HepG2 (cell line): ENCODE measurements around the gene LAMA5. TPM values are rescaled to one million over a fixed set of nuclear protein-coding genes. Genes with fewer than 3 reads are reported as not detected.

ENCODE experiments used
- ATAC-seq: fragments of 200-7000 bp; cut with Tn5 transposase; 3 replicates; pipeline ENCODE4 v1.9.1; 2020; ENCODE audit warnings: mild to moderate bottlenecking, moderate library complexity
- BruUV-seq: library from RNA; stranded (reverse); fragments of 400-500 nt; replicated peaks from 2 replicates; lab custom pipeline; 2021; lab: Mats Ljungman, UMichigan
- CTCF ChIA-PET: fragments of 300-600 bp; formaldehyde crosslinking; extraction: SDS; loops from one replicate; lab custom pipeline; 2021; ENCODE audit warnings: low total read pairs, inconsistent platforms, low intra/inter-chr PET ratio; lab: Yijun Ruan, JAX
- POLR2A ChIA-PET: fragments of 350-600 bp; sonication (Branson Sonifier 250); formaldehyde crosslinking; loops from one replicate; lab custom pipeline; 2020; ENCODE audit warnings: antibody characterized with exemption, inconsistent platforms; lab: Yijun Ruan, JAX
- DNase-seq: peaks from one replicate; pipeline ENCODE4 v3.0.0-alpha.2; 2015; ENCODE audit warnings: low spot score
- FAIRE-seq: peaks from 3 replicates; lab custom pipeline; 2011; peaks lifted over from hg19 to GRCh38; lab: Jason Lieb, UNC
- H2AFZ ChIP-seq: one replicate; pipeline ENCODE4 v1.6.1; 2011; ENCODE audit warnings: low read length, inconsistent platforms
- H3K27ac ChIP-seq: fragments of 300-600 bp; 3 replicates; pipeline ENCODE4 v1.8.0; 2011; ENCODE audit warnings: mixed run types, mild to moderate bottlenecking, mixed read lengths, low read length, inconsistent platforms; ENCODE audit not compliant: insufficient read depth; ENCODE audit errors: extremely low read length
- H3K27me3 ChIP-seq, 2 experiments: fragments of 200-600 bp in 1 of 2; 2 replicates in 1 of 2; 3 replicates in 1 of 2; pipeline versions ENCODE4 v1.6.0 to v1.8.0; 2011; ENCODE audit warnings: low read length in 2 of 2, mild to moderate bottlenecking in 2 of 2, moderate library complexity in 2 of 2, inconsistent platforms in 1 of 2; ENCODE audit not compliant: insufficient read depth in 2 of 2, control insufficient read depth in 1 of 2
- H3K36me3 ChIP-seq, 2 experiments: fragments of 200-600 bp in 1 of 2; replicated peaks in 1 of 2; 2 replicates in 1 of 2; 3 replicates in 1 of 2; pipeline versions ENCODE4 v1.5.1 to v1.8.0; 2011; ENCODE audit warnings: low read length in 2 of 2, inconsistent platforms in 1 of 2; ENCODE audit not compliant: insufficient read depth in 2 of 2, control insufficient read depth in 1 of 2
- H3K4me1 ChIP-seq: 2 replicates; pipeline ENCODE4 v1.5.1; 2012; ENCODE audit warnings: low read length, inconsistent platforms; ENCODE audit not compliant: insufficient read depth
- H3K4me2 ChIP-seq: 2 replicates; pipeline ENCODE4 v1.6.0; 2011; ENCODE audit warnings: low read depth, low read length, inconsistent platforms
- H3K4me3 ChIP-seq, 3 experiments: fragments of 200-600 bp in 1 of 3; sonication (generic), shearing (Covaris generic) in 1 of 3; replicated peaks in 1 of 3; 2 replicates each; pipeline ENCODE4 v1.5.1; 2011 to 2016; ENCODE audit warnings: low read length in 3 of 3, inconsistent platforms in 2 of 3, low read depth in 2 of 3, mild to moderate bottlenecking in 2 of 3, control low read depth in 1 of 3, mixed read lengths in 1 of 3; ENCODE audit not compliant: insufficient read depth in 1 of 3
- H3K79me2 ChIP-seq: one replicate; pipeline ENCODE4 v1.6.1; 2011; ENCODE audit warnings: low read length, inconsistent platforms; ENCODE audit not compliant: insufficient read depth
- H3K9ac ChIP-seq: 2 replicates; pipeline ENCODE4 v1.6.0; 2011; ENCODE audit warnings: mild to moderate bottlenecking, low read depth, low read length, inconsistent platforms; ENCODE audit not compliant: insufficient read depth
- H3K9me3 ChIP-seq: 2 replicates; pipeline ENCODE4 v1.5.1; 2012; ENCODE audit warnings: mild to moderate bottlenecking, low read length
- H4K20me1 ChIP-seq: 2 replicates; pipeline ENCODE4 v1.6.0; 2011; ENCODE audit warnings: inconsistent platforms, mild to moderate bottlenecking, low read length, moderate library complexity; ENCODE audit not compliant: insufficient read depth
- GPN1 ChIP-seq: sonication (generic); formaldehyde crosslinking; IDR thresholded peaks from 2 replicates; pipeline ENCODE4 v1.5.1; 2020; ENCODE audit warnings: missing genetic modification reagents, borderline replicate concordance
- HNF4A ChIP-seq: sonication (generic); formaldehyde crosslinking; IDR thresholded peaks from 2 replicates; pipeline ENCODE4 v1.4.0; 2020; ENCODE audit warnings: missing genetic modification reagents
- HNF4G ChIP-seq, 2 experiments: sonication (generic) in 1 of 2; formaldehyde crosslinking in 1 of 2; IDR thresholded peaks; 2 replicates each; pipeline versions ENCODE4 v1.4.0 to v1.6.1; 2011 to 2020; ENCODE audit warnings: borderline replicate concordance in 2 of 2, low read depth in 2 of 2, mild to moderate bottlenecking in 2 of 2, low read length in 1 of 2, missing genetic modification reagents in 1 of 2, moderate library complexity in 1 of 2
- HNRNPK ChIP-seq: fragments of 200-400 bp; formaldehyde crosslinking; IDR thresholded peaks from 2 replicates; pipeline ENCODE4 v1.6.1; 2018; ENCODE audit warnings: low read length, low read depth, moderate library complexity, mild to moderate bottlenecking; ENCODE audit not compliant: poor library complexity, severe bottlenecking
- HOXA3 ChIP-seq: sonication (generic); formaldehyde crosslinking; IDR thresholded peaks from 2 replicates; pipeline ENCODE4 v1.5.0; 2020; ENCODE audit warnings: missing genetic modification reagents
- MAZ ChIP-seq, 2 experiments: sonication (generic) in 1 of 2; formaldehyde crosslinking in 1 of 2; IDR thresholded peaks; 2 replicates each; pipeline versions ENCODE4 v1.5.0 to v1.6.1; 2012 to 2020; ENCODE audit warnings: low read depth in 2 of 2, mild to moderate bottlenecking in 2 of 2, borderline replicate concordance in 1 of 2, improper control_type of control experiment in 1 of 2, low read length in 1 of 2, missing genetic modification reagents in 1 of 2, moderate library complexity in 1 of 2
- NONO ChIP-seq, 2 experiments: fragments of 450-650 bp in 1 of 2; sonication (generic) in 1 of 2; formaldehyde crosslinking in 1 of 2; IDR thresholded peaks in 1 of 2; conservative IDR thresholded peaks in 1 of 2; 2 replicates each; pipeline versions ENCODE4 v1.6.1 to v1.8.0; 2017 to 2022; ENCODE audit warnings: mild to moderate bottlenecking in 1 of 2, missing genetic modification reagents in 1 of 2, moderate library complexity in 1 of 2
- NR0B2 ChIP-seq: sonication (generic); formaldehyde crosslinking; IDR thresholded peaks from 2 replicates; pipeline ENCODE4 v1.4.0; 2020; ENCODE audit warnings: mild to moderate bottlenecking, missing genetic modification reagents
- NRL ChIP-seq: sonication (generic); formaldehyde crosslinking; IDR thresholded peaks from 2 replicates; pipeline ENCODE4 v1.5.0; 2020; ENCODE audit warnings: missing genetic modification reagents, mild to moderate bottlenecking, moderate library complexity, borderline replicate concordance
- RFX3 ChIP-seq: IDR thresholded peaks from 2 replicates; pipeline ENCODE4 v1.6.1; 2016; ENCODE audit warnings: missing biosample characterization, missing genetic modification reagents
- RFXAP ChIP-seq: sonication (generic); formaldehyde crosslinking; IDR thresholded peaks from 2 replicates; pipeline ENCODE4 v1.4.0; 2020; ENCODE audit warnings: missing genetic modification reagents, borderline replicate concordance
- ZBTB38 ChIP-seq: sonication (generic); formaldehyde crosslinking; IDR thresholded peaks from 2 replicates; pipeline ENCODE4 v1.5.1; 2020; ENCODE audit warnings: mild to moderate bottlenecking, missing genetic modification reagents
- ZFYVE20 ChIP-seq: sonication (generic); formaldehyde crosslinking; IDR thresholded peaks from 2 replicates; pipeline ENCODE4 v1.8.0; 2023; ENCODE audit warnings: low read depth, mild to moderate bottlenecking, moderate library complexity, missing genetic modification reagents, borderline replicate concordance
- ZNF121 ChIP-seq: sonication (generic); formaldehyde crosslinking; IDR thresholded peaks from 2 replicates; pipeline ENCODE4 v1.5.0; 2020; ENCODE audit warnings: mild to moderate bottlenecking, missing genetic modification reagents
- ZNF446 ChIP-seq: sonication (generic); formaldehyde crosslinking; IDR thresholded peaks from 2 replicates; pipeline ENCODE4 v1.5.0; 2020; ENCODE audit warnings: mild to moderate bottlenecking, missing genetic modification reagents
- ZNF687 ChIP-seq: sonication (generic); formaldehyde crosslinking; IDR thresholded peaks from 2 replicates; pipeline ENCODE4 v1.5.1; 2020; ENCODE audit warnings: mild to moderate bottlenecking, missing genetic modification reagents, moderate library complexity
- ZNF891 ChIP-seq: sonication (generic); formaldehyde crosslinking; IDR thresholded peaks from 2 replicates; pipeline ENCODE4 v1.5.0; 2020; ENCODE audit warnings: mild to moderate bottlenecking, missing genetic modification reagents
- ZSCAN25 ChIP-seq: sonication (generic); formaldehyde crosslinking; IDR thresholded peaks from 2 replicates; pipeline ENCODE4 v1.8.0; 2022; ENCODE audit warnings: mild to moderate bottlenecking, missing genetic modification reagents
- WGBS: methylation state at CpG from one replicate; pipeline ENCODE4 v1.1.6; 2017; ENCODE audit warnings: low lambda C conversion rate; 5-methylcytosine and 5-hydroxymethylcytosine counted together
- in situ Hi-C: cut with HindIII; loops from 2 replicates; pipeline ENCODE4 v1.10.0; 2017; ENCODE audit warnings: low pct_unique_long_range_greater_than_20kb; ENCODE audit not compliant: extremely low pct_ligation_motif_present
- intact Hi-C: fragments of 100-400 bp; cut with micrococcal nuclease; formaldehyde crosslinking; loops from one replicate; pipeline ENCODE4 v1.10.0; 2022; ENCODE audit not compliant: unreplicated experiment
- polyA plus RNA-seq, 8 experiments: library from polyadenylated mRNA; depleted of rRNA in 3 of 8; stranded (reverse) in 7 of 8; unstranded in 1 of 8; fragments of >200 nt; fragmentation: Illumina TruSeq in 4 of 8; extraction: Trizol in 4 of 8; gene quantifications; 2 replicates each; pipeline versions ENCODE4 v1.2.1 to v1.2.3, GENCODE V29; 2011 to 2016; ENCODE audit warnings: low read depth in 4 of 8, missing spikeins in 1 of 8, mixed read lengths in 1 of 8; ENCODE audit not compliant: insufficient read depth in 1 of 8
- total RNA-seq, 5 experiments: library from RNA; depleted of rRNA; stranded (reverse); fragments of >200 nt; fragmentation: Illumina TruSeq; extraction: Trizol; gene quantifications; 2 replicates each; pipeline ENCODE4 v1.2.3, GENCODE V29; 2016; ENCODE audit warnings: low read depth in 1 of 5

The LAMA5 gene
- total and polyA plus RNA-seq, 2 of the 13 experiments (the other 11 are each of a cell fraction or from before 2014, with no cell fraction given): 21.0 to 44.7 TPM

GRCh38 chr20:62350098-62350628 lies 16.9 kb downstream of the LAMA5 start:
- peak; percentile 5 for ATAC-seq
- in situ Hi-C loops (no loop called here), intact Hi-C loops (no loop called here)
- ChIA-PET POLR2A (interaction anchor here (0.9 to 5.8 kb wide), 4 partner anchors 10 to 25 kb away, joined by 3 to 62 read pairs (median 8); partner anchors contain the start of gene LAMA5), CTCF (no interaction called here)
- H2AFZ ChIP-seq: no peak overlapping the region
- WGBS: 78% methylated on average over 15 of the region's 16 CpGs
- peaks cover 39 to 56% of the 10 kb centered on the region in 2 experiments for H3K36me3 ChIP-seq
- H3K4me3 ChIP-seq: no peak overlapping the region
- no peaks in the 10 kb centered on the region for H3K9me3 ChIP-seq
- H3K79me2 ChIP-seq: peaks cover 14% of the 10 kb centered on the region
- H3K27ac ChIP-seq: peak overlapping the region; percentile 6
- H3K27me3 ChIP-seq: no peaks in the 10 kb centered on the region
- no peak overlapping the region for H3K4me2 ChIP-seq
- H3K9ac ChIP-seq: no peak overlapping the region
- peaks cover 36% of the 10 kb centered on the region for H3K4me1 ChIP-seq
- DNase-seq: no peak
- no peak for FAIRE-seq
- no TSS peak for BruUV-seq
- H4K20me1 ChIP-seq: peaks cover 12% of the 10 kb centered on the region; the same call in 1 of the 2 replicates
- TF ChIP-seq RFX3 (CRISPR knock-in tag) (no peak), ZNF891 (CRISPR knock-in tag) (peak; percentile 62; the same call in 1 of the 2 replicates), MAZ (IDR thresholded peaks at IDR 0.05; ENCODE audit: borderline replicate concordance, low read depth, low read length) (no peak), MAZ (CRISPR knock-in tag; IDR thresholded peaks at IDR 0.05; ENCODE audit: low read depth) (0 out of 2 replicates have a peak, but pooled peaks have one; percentile 4), HNF4A (CRISPR knock-in tag) (peak; percentile 44; the same call in 1 of the 2 replicates), ZFYVE20 (CRISPR knock-in tag) (no peak), HNRNPK (peak; percentile 3), HOXA3 (CRISPR knock-in tag) (peak; percentile 42; the same call in 1 of the 2 replicates), ZSCAN25 (CRISPR knock-in tag) (peak; percentile 96), ZBTB38 (CRISPR knock-in tag) (0 out of 2 replicates have a peak, but pooled peaks have one; percentile 28), NONO (IDR thresholded peaks at IDR 0.05) (no peak), NONO (CRISPR knock-in tag; conservative IDR thresholded peaks at IDR 0.05) (peak; percentile 11; the same call in 1 of the 2 replicates), HNF4G (IDR thresholded peaks at IDR 0.05; ENCODE audit: borderline replicate concordance, low read depth, low read length) (0 out of 2 replicates have a peak, but pooled peaks have one; percentile 18), HNF4G (CRISPR knock-in tag; IDR thresholded peaks at IDR 0.05; ENCODE audit: borderline replicate concordance, low read depth) (no peak), NR0B2 (CRISPR knock-in tag) (0 out of 2 replicates have a peak, but pooled peaks have one; percentile 37), RFXAP (CRISPR knock-in tag) (no peak), ZNF446 (0 out of 2 replicates have a peak, but pooled peaks have one; percentile 29), GPN1 (CRISPR knock-in tag) (no peak), ZNF121 (peak; percentile 99), ZNF687 (CRISPR knock-in tag) (peak; percentile 56), NRL (CRISPR knock-in tag) (peak; percentile 26; the same call in 1 of the 2 replicates)
